Liver (tissue), 9 donors: ENCODE results near the gene KLHL30. TPM values are rescaled to one million over a fixed set of nuclear protein-coding genes. Genes with fewer than 3 reads are reported as not detected.

Experiments
- DNase-seq: peaks from one replicate; pipeline ENCODE4 v3.0.0-alpha.2; 2017; ENCODE audit warnings: low spot score
- H3K27ac ChIP-seq, 2 donors: one replicate each; pipeline ENCODE4 v1.7.0; 2013; ENCODE audit warnings: inconsistent platforms in 2 of 2, low read length in 2 of 2, control low read depth in 1 of 2, low read depth in 1 of 2, mild to moderate bottlenecking in 1 of 2
- H3K27me3 ChIP-seq, 4 donors: one replicate each; pipeline versions ENCODE4 v1.6.1 to v1.7.0; 2013; ENCODE audit warnings: low read length in 3 of 4, inconsistent platforms in 1 of 4, mild to moderate bottlenecking in 1 of 4, moderate library complexity in 1 of 4; ENCODE audit not compliant: control insufficient read depth in 4 of 4, insufficient read depth in 4 of 4
- H3K36me3 ChIP-seq, 4 donors: one replicate each; pipeline versions ENCODE4 v1.6.1 to v1.7.0; 2013; ENCODE audit warnings: low read length in 3 of 4, mild to moderate bottlenecking in 3 of 4, low read depth in 1 of 4, moderate library complexity in 1 of 4; ENCODE audit not compliant: control insufficient read depth in 4 of 4, insufficient read depth in 3 of 4
- H3K4me1 ChIP-seq, 4 donors: one replicate each; pipeline versions ENCODE4 v1.6.1 to v1.7.0; 2013; ENCODE audit warnings: low read length in 3 of 4, mild to moderate bottlenecking in 3 of 4, moderate library complexity in 1 of 4; ENCODE audit not compliant: control insufficient read depth in 4 of 4, insufficient read depth in 4 of 4
- H3K4me3 ChIP-seq, 3 donors: one replicate each; pipeline versions ENCODE4 v1.6.1 to v1.7.0; 2013; ENCODE audit warnings: low read length in 3 of 3, control low read depth in 1 of 3, low read depth in 1 of 3, mild to moderate bottlenecking in 1 of 3
- H3K9ac ChIP-seq, 2 donors: one replicate each; pipeline ENCODE4 v1.7.0; 2013; ENCODE audit warnings: low read length in 2 of 2, mild to moderate bottlenecking in 2 of 2, moderate library complexity in 2 of 2, control low read depth in 1 of 2, low read depth in 1 of 2
- H3K9me3 ChIP-seq, 4 donors: one replicate each; pipeline versions ENCODE4 v1.6.1 to v1.7.0; 2013; ENCODE audit warnings: low read length in 3 of 4; ENCODE audit not compliant: control insufficient read depth in 4 of 4
- EGR1 ChIP-seq, 2 donors: IDR thresholded peaks; 2 replicates each; pipeline ENCODE4 v1.6.1; 2016 to 2018; ENCODE audit warnings: antibody characterized with exemption in 2 of 2, low read depth in 2 of 2
- FOXA1 ChIP-seq: IDR thresholded peaks from 2 replicates; pipeline ENCODE4 v1.6.1; 2016; ENCODE audit warnings: antibody characterized with exemption
- HNF4A ChIP-seq, 2 donors: conservative IDR thresholded peaks; 2 replicates each; pipeline ENCODE4 v1.6.1; 2016; ENCODE audit warnings: antibody characterized with exemption in 2 of 2, mild to moderate bottlenecking in 2 of 2
- HNF4G ChIP-seq: IDR thresholded peaks from 2 replicates; pipeline ENCODE4 v1.6.1; 2016; ENCODE audit warnings: antibody characterized with exemption
- MAX ChIP-seq: IDR thresholded peaks from 2 replicates; pipeline ENCODE4 v1.6.1; 2016; ENCODE audit warnings: antibody characterized with exemption
- NR2F2 ChIP-seq: IDR thresholded peaks from 2 replicates; pipeline ENCODE4 v1.6.1; 2016; ENCODE audit warnings: antibody characterized with exemption
- RAD21 ChIP-seq, 2 donors: IDR thresholded peaks; 2 replicates each; pipeline ENCODE4 v1.6.1; 2016; ENCODE audit warnings: antibody characterized with exemption in 2 of 2, mild to moderate bottlenecking in 2 of 2
- RXRA ChIP-seq, 2 donors: IDR thresholded peaks; 2 replicates each; pipeline ENCODE4 v1.6.1; 2017 to 2018; ENCODE audit warnings: antibody characterized with exemption in 2 of 2, mild to moderate bottlenecking in 1 of 2
- SP1 ChIP-seq: IDR thresholded peaks from 2 replicates; pipeline ENCODE4 v1.6.1; 2018; ENCODE audit warnings: antibody characterized with exemption, mild to moderate bottlenecking
- TAF1 ChIP-seq: conservative IDR thresholded peaks from 2 replicates; pipeline ENCODE4 v1.6.1; 2016; ENCODE audit warnings: antibody characterized with exemption, mild to moderate bottlenecking
- YY1 ChIP-seq: IDR thresholded peaks from 2 replicates; pipeline ENCODE4 v1.6.1; 2016; ENCODE audit warnings: antibody characterized with exemption, mild to moderate bottlenecking
- ZBTB33 ChIP-seq: IDR thresholded peaks from 2 replicates; pipeline ENCODE4 v1.6.1; 2016; ENCODE audit warnings: antibody characterized with exemption
- WGBS: extraction: QIAGEN DNeasy Blood & Tissue Kit; methylation state at CpG from one replicate; pipeline ENCODE4 v1.1.7; 2013; 5-methylcytosine and 5-hydroxymethylcytosine counted together
- polyA plus RNA-seq, 2 donors: library from polyadenylated mRNA; stranded (reverse) in 1 of 2; unstranded in 1 of 2; fragments of 200-250 nt in 1 of 2; fragments of >200 nt in 1 of 2; fragmentation: Nextera tagmentation in 1 of 2; extraction: Ambion mirVana in 1 of 2; gene quantifications; one replicate each; pipeline versions ENCODE4 v1.2.1 to v1.2.3, GENCODE V29; 2013 to 2015
- total RNA-seq, 2 donors: library from RNA; depleted of rRNA; stranded (reverse); fragments of >200 nt; gene quantifications; one replicate each; pipeline ENCODE4 v1.2.3, GENCODE V29; 2014
- TF ChIP-seq, protein P1 (sequence below): fragments of 150-350 bp; IDR thresholded peaks from 2 replicates; pipeline ENCODE4 v1.5.1; 2017; ENCODE audit warnings: improper control_type of control experiment, low read depth, low read length; ENCODE audit not compliant: missing input control
- TF ChIP-seq, protein P2 (sequence below): IDR thresholded peaks from 2 replicates; pipeline ENCODE4 v1.6.1; 2016; ENCODE audit warnings: antibody characterized with exemption
- donor health status: healthy.
- donor health status: healthy.
- donor health status: healthy.
- donor health status: healthy.
- donor health status: healthy.

The KLHL30 gene
- total and polyA plus RNA-seq, 4 donors, result 0.05 to 0.08 TPM; not detected in 2

DNA sequence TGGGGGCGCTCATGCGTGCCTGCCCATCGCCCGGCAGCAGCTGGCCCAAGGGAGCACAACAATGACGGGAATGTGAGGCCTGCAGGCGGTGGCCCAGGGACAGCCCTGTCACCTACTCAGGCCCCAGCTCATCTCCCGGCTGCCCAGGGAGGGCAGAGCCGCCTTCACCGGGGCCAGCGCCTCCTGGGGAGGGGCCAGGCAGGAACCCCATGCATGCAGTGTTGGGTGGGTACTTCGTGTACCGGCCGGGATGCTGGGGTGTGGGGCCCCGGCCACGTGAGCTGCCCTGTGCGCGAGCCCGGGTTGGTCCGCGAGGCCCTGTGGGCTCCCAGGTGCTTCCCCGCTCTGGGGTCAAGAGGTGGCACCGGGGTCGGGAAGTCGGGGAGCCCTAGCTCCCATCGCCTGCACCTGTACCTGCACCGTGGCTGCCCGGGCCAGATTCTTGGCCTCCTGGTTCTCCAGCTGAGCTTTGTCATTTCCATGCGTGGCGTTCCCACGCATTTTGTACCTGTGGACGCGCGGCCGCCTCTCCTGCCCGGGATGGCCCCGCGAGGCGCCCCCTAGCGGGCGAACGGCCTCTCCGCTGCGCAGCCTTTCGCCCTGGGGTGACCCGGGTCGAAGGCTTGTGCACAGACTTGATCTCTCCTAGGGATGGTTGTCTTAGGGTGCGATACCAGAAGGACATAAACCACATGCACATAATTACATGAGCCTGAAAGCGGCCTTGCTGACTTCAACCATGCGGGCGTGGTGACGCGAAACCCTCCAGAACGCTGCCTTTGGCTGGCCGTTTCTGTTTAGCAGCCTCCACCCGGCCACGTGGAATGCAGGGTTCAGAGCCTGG lies 950 bp downstream of the KLHL30 start:
- TF ChIP-seq NR2F2 (no peak), HNF4G (no peak)
- WGBS, result 79% methylated on average over 56 of the region's 56 CpGs
- H3K27me3 ChIP-seq, result no peaks in the 10 kb centered on the region
- H3K27ac ChIP-seq, result no peak overlapping the region
- no peaks in the 10 kb centered on the region for H3K36me3 ChIP-seq
- H3K4me3 ChIP-seq, result no peak overlapping the region
- no peak overlapping the region for H3K9ac ChIP-seq
- peaks cover 0 to 8% (median 2%) of the 10 kb centered on the region in 4 donors for H3K4me1 ChIP-seq
- H3K9me3 ChIP-seq, result no peaks in the 10 kb centered on the region
- DNase-seq, result peak; percentile 55

- no peaks in the 10 kb centered on the region for H3K9me3 ChIP-seq
- H3K9ac ChIP-seq, result no peak overlapping the region
- H3K4me1 ChIP-seq, result peaks cover 0 to 8% (median 2%) of the 10 kb centered on the region in 4 donors
- H3K4me3 ChIP-seq, result no peak overlapping the region
- H3K36me3 ChIP-seq, result no peaks in the 10 kb centered on the region
- WGBS, result 92% methylated on average over 7 of the region's 7 CpGs
- DNase-seq, result no peak
- no peak for TF ChIP-seq HNF4A (conservative IDR thresholded peaks at IDR 0.05)
- no peak for TF ChIP-seq TAF1
- TF ChIP-seq FOXA1, result no peak
- no peak for TF ChIP-seq RXRA (IDR thresholded peaks at IDR 0.05)
- no peak for TF ChIP-seq YY1
- TF ChIP-seq MAX, result no peak
- TF ChIP-seq ZBTB33, result no peak
- TF ChIP-seq, protein P1, sequence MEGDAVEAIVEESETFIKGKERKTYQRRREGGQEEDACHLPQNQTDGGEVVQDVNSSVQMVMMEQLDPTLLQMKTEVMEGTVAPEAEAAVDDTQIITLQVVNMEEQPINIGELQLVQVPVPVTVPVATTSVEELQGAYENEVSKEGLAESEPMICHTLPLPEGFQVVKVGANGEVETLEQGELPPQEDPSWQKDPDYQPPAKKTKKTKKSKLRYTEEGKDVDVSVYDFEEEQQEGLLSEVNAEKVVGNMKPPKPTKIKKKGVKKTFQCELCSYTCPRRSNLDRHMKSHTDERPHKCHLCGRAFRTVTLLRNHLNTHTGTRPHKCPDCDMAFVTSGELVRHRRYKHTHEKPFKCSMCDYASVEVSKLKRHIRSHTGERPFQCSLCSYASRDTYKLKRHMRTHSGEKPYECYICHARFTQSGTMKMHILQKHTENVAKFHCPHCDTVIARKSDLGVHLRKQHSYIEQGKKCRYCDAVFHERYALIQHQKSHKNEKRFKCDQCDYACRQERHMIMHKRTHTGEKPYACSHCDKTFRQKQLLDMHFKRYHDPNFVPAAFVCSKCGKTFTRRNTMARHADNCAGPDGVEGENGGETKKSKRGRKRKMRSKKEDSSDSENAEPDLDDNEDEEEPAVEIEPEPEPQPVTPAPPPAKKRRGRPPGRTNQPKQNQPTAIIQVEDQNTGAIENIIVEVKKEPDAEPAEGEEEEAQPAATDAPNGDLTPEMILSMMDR, result no peak
- TF ChIP-seq NR2F2, result no peak
- TF ChIP-seq RAD21 (IDR thresholded peaks at IDR 0.05), result no peak
- no peaks in the 10 kb centered on the region for H3K27me3 ChIP-seq
- no peak overlapping the region for H3K27ac ChIP-seq
Measured at GRCh38 chr2:238140040-238140439, 1.6 kb downstream of the KLHL30 start.

DNA sequence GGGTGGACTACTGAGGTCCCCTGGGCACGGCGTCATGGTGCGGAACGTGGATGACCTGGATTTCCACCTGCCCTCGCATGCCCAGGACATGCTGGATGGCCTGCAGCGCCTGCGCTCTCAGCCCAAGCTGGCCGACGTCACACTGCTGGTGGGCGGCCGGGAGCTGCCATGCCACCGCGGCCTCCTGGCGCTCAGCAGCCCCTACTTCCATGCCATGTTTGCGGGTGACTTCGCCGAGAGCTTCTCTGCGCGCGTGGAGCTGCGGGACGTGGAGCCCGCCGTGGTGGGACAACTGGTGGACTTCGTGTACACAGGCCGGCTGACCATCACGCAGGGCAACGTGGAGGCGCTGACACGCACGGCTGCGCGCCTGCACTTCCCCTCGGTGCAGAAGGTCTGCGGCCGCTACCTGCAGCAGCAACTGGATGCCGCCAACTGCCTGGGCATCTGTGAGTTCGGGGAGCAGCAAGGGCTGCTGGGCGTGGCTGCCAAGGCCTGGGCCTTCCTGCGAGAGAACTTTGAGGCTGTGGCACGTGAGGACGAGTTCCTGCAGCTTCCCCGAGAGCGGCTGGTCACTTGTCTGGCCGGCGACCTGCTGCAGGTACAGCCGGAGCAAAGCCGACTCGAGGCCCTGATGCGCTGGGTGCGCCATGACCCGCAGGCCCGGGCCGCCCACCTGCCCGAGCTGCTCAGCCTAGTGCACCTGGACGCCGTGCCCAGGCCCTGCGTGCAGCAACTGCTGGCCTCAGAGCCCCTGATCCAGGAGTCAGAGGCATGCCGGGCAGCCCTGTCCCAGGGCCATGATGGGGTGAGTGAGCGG lies 2.5 kb downstream of the KLHL30 start:
- no peak for DNase-seq
- Histone ChIP-seq H3K9me3 (no peaks in the 10 kb centered on the region), H3K36me3 (no peaks in the 10 kb centered on the region), H3K4me1 (peaks cover 0 to 8% (median 2%) of the 10 kb centered on the region in 4 donors), H3K27me3 (no peaks in the 10 kb centered on the region), H3K9ac (no peak overlapping the region), H3K27ac (no peak overlapping the region), H3K4me3 (no peak overlapping the region)
- WGBS, result 94% methylated on average over 60 of the region's 60 CpGs
- TF ChIP-seq FOXA1, result no peak
- no peak for TF ChIP-seq RXRA (IDR thresholded peaks at IDR 0.05)
- TF ChIP-seq NR2F2, result no peak
- TF ChIP-seq EGR1 (IDR thresholded peaks at IDR 0.05; ENCODE audit: low read depth in 2 of 2), result no peak
- no peak for TF ChIP-seq SP1
- TF ChIP-seq, protein P1, result no peak
- no peak for TF ChIP-seq TAF1
- TF ChIP-seq, protein P2, sequence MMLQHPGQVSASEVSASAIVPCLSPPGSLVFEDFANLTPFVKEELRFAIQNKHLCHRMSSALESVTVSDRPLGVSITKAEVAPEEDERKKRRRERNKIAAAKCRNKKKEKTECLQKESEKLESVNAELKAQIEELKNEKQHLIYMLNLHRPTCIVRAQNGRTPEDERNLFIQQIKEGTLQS, result no peak
- TF ChIP-seq ZBTB33, result no peak
- no peak for TF ChIP-seq YY1
- TF ChIP-seq HNF4A (conservative IDR thresholded peaks at IDR 0.05), result no peak
- no peak for TF ChIP-seq HNF4G
- TF ChIP-seq RAD21 (IDR thresholded peaks at IDR 0.05), result no peak
